HG02938 (cell line): ENCODE measurements around the gene ATF7IP.

Source experiments
- ATAC-seq: cut with Tn5 transposase; IDR thresholded peaks from one replicate; pipeline ENCODE4 v1.9.1; 2021; ENCODE audit warnings: mild to moderate bottlenecking, moderate library complexity; ENCODE audit not compliant: unreplicated experiment

Gene ATF7IP

GRCh38 chr12:14473707-14474287 is 108.3 kb downstream of the ATF7IP start:
- no peak for ATAC-seq

GRCh38 chr12:14479004-14479403 is 113.5 kb downstream of the ATF7IP start:
- ATAC-seq, result no peak

GRCh38 chr12:14481201-14481600 is 115.7 kb downstream of the ATF7IP start:
- ATAC-seq, result no peak

GRCh38 chr12:14482361-14482760 is 116.9 kb downstream of the ATF7IP start:
- no peak for ATAC-seq

GRCh38 chr12:14482886-14483285 is 117.4 kb downstream of the ATF7IP start:
- no peak for ATAC-seq

GRCh38 chr12:14495326-14495725 is 129.8 kb downstream of the ATF7IP start:
- ATAC-seq, result no peak

GRCh38 chr12:14505626-14506596 is 140.4 kb downstream of the ATF7IP start:
- ATAC-seq, result no peak

- ATAC-seq, result no peak
Measured at GRCh38 chr12:14510574-14510973, 145.1 kb downstream of the ATF7IP start.

GRCh38 chr12:14514154-14514842 is 148.8 kb downstream of the ATF7IP start:
- ATAC-seq, result peak; percentile 51

- no peak for ATAC-seq
Measured at GRCh38 chr12:14514946-14515345, 149.5 kb downstream of the ATF7IP start.

- ATAC-seq, result no peak
Measured at GRCh38 chr12:14521822-14522221, 156.3 kb downstream of the ATF7IP start.

GRCh38 chr12:14525964-14526363 is 160.5 kb downstream of the ATF7IP start:
- no peak for ATAC-seq

- no peak for ATAC-seq
Measured at GRCh38 chr12:14532152-14532551, 166.7 kb downstream of the ATF7IP start.

GRCh38 chr12:14537088-14537487 is 171.6 kb downstream of the ATF7IP start:
- no peak for ATAC-seq

GRCh38 chr12:14540801-14541462 is 175.4 kb downstream of the ATF7IP start:
- peak; percentile 82 for ATAC-seq

GRCh38 chr12:14545144-14546124 is 180.0 kb downstream of the ATF7IP start:
- ATAC-seq, result no peak

- no peak for ATAC-seq
Measured at GRCh38 chr12:14547571-14547970, 182.1 kb downstream of the ATF7IP start.

GRCh38 chr12:14548609-14549008 is 183.1 kb downstream of the ATF7IP start:
- ATAC-seq, result no peak
